CD4-positive, alpha-beta T cell (primary cell): ENCODE data around the gene FAM222B. TPM values are rescaled to one million over a fixed set of nuclear protein-coding genes. Genes with fewer than 3 reads are reported as not detected.

Source experiments
- ATAC-seq: fragments of 200-7000 bp; cut with Tn5 transposase; one replicate; pipeline ENCODE4 v1.10.0; 2022; ENCODE audit warnings: mild to moderate bottlenecking; ENCODE audit not compliant: poor library complexity
- CTCF ChIA-PET: fragments of 350-600 bp; sonication (Branson Sonifier 250); formaldehyde crosslinking; loops from one replicate; lab custom pipeline; 2021; ENCODE audit warnings: antibody characterized with exemption, inconsistent platforms; lab: Charles Lee
- POLR2A ChIA-PET: fragments of 350-600 bp; sonication (Branson Sonifier 250); formaldehyde crosslinking; loops from one replicate; lab custom pipeline; 2021; ENCODE audit warnings: antibody characterized with exemption, inconsistent platforms; lab: Charles Lee
- DNase-seq, 14 experiments: peaks; one replicate each; pipeline ENCODE4 v3.0.0-alpha.2; 2013 to 2020; ENCODE audit warnings: mixed read lengths in 2 of 14
- H3K27ac ChIP-seq, 2 donors: one replicate each; pipeline versions ENCODE4 v1.5.1 to v1.7.0; 2013; ENCODE audit warnings: low read length in 2 of 2, low read depth in 1 of 2, mild to moderate bottlenecking in 1 of 2
- H3K27me3 ChIP-seq, 2 experiments: 1 replicate in 1 of 2; 2 replicates in 1 of 2; pipeline versions ENCODE4 v1.6.1 to v1.7.0; 2013; ENCODE audit warnings: low read length in 2 of 2, control low read depth in 1 of 2, mild to moderate bottlenecking in 1 of 2, moderate library complexity in 1 of 2; ENCODE audit not compliant: insufficient read depth in 2 of 2, control insufficient read depth in 1 of 2
- H3K36me3 ChIP-seq: one replicate; pipeline ENCODE4 v1.6.1; 2013; ENCODE audit warnings: low read length, control low read depth; ENCODE audit not compliant: insufficient read depth
- H3K4me1 ChIP-seq: one replicate; pipeline ENCODE4 v1.6.1; 2013; ENCODE audit warnings: low read length, control low read depth; ENCODE audit not compliant: insufficient read depth
- H3K4me3 ChIP-seq: one replicate; pipeline ENCODE4 v1.5.1; 2013; ENCODE audit warnings: mild to moderate bottlenecking, low read length, moderate library complexity
- H3K9me3 ChIP-seq, 2 experiments: 1 replicate in 1 of 2; 2 replicates in 1 of 2; pipeline versions ENCODE4 v1.6.1 to v1.7.0; 2013; ENCODE audit warnings: low read length in 2 of 2, mild to moderate bottlenecking in 2 of 2, control low read depth in 1 of 2, moderate library complexity in 1 of 2; ENCODE audit not compliant: control insufficient read depth in 1 of 2, insufficient read depth in 1 of 2
- H3K27ac Mint-ChIP-seq: one replicate; pipeline ENCODE4 v1.8.0; 2020; ENCODE audit warnings: mixed read lengths
- H3K27me3 Mint-ChIP-seq: one replicate; pipeline ENCODE4 v1.8.0; 2021; ENCODE audit warnings: mixed read lengths
- H3K36me3 Mint-ChIP-seq: one replicate; pipeline ENCODE4 v1.8.0; 2021; ENCODE audit warnings: low read depth, mixed read lengths
- H3K4me1 Mint-ChIP-seq: one replicate; pipeline ENCODE4 v1.8.0; 2021; ENCODE audit warnings: low read depth, mixed read lengths
- H3K4me3 Mint-ChIP-seq: one replicate; pipeline ENCODE4 v1.8.0; 2020; ENCODE audit warnings: mild to moderate bottlenecking, mixed read lengths
- H3K9me3 Mint-ChIP-seq: one replicate; pipeline ENCODE4 v1.8.0; 2020; ENCODE audit warnings: mixed read lengths
- intact Hi-C, 2 experiments: fragments of 100-400 bp; cut with DNase I in 1 of 2; cut with micrococcal nuclease in 1 of 2; formaldehyde crosslinking; loops; one replicate each; pipeline versions ENCODE4 v1.15.1 to v1.9.0; 2023 to 2025; cut with DNase I, micrococcal nuclease
- polyA plus RNA-seq, 2 donors: library from polyadenylated mRNA; unstranded; fragments of 120-200 nt; gene quantifications; one replicate each; pipeline ENCODE4 v1.2.1, GENCODE V29; 2013
- total RNA-seq, 174 experiments: library from RNA in 2 of 174; stranded (reverse) in 2 of 174; gene quantifications; one replicate each; pipeline ENCODE4 v1.2.3 and lab custom pipeline; 2021 to 2026
- TF ChIP-seq, protein P1 (sequence below): fragments of 200-600 bp; IDR thresholded peaks from one replicate; pipeline ENCODE4 v1.8.0; 2022; ENCODE audit warnings: antibody characterized with exemption, mild to moderate bottlenecking

FAM222B gene, protein sequence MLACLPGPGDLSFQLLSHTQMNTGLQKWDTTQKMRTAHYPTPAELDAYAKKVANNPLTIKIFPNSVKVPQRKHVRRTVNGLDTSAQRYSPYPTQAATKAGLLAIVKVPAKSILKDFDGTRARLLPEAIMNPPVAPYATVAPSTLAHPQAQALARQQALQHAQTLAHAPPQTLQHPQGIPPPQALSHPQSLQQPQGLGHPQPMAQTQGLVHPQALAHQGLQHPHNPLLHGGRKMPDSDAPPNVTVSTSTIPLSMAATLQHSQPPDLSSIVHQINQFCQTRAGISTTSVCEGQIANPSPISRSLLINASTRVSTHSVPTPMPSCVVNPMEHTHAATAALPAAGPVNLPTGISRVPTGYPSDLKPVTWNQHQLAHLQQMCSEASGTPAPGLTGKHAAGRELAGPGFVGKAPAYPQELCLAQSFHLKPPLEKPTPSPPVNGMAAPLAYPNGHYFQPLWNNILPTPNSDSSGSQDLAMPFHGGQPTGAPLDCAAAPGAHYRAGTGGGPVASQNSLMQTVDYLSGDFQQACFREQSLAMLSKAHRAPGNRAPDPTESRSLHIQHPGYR
- 10 to 100 TPM; 17.3 to 17.5 TPM for total RNA-seq
- polyA plus RNA-seq (2013, experiment 1 of 2) = 9.9 TPM
- 12.9 TPM for polyA plus RNA-seq (2013, experiment 2 of 2)
- total RNA-seq (lab: John Stamatoyannopoulos, UW) = 4.3 to 52.2 (median 12.7) reads per million in 172 experiments

DNA sequence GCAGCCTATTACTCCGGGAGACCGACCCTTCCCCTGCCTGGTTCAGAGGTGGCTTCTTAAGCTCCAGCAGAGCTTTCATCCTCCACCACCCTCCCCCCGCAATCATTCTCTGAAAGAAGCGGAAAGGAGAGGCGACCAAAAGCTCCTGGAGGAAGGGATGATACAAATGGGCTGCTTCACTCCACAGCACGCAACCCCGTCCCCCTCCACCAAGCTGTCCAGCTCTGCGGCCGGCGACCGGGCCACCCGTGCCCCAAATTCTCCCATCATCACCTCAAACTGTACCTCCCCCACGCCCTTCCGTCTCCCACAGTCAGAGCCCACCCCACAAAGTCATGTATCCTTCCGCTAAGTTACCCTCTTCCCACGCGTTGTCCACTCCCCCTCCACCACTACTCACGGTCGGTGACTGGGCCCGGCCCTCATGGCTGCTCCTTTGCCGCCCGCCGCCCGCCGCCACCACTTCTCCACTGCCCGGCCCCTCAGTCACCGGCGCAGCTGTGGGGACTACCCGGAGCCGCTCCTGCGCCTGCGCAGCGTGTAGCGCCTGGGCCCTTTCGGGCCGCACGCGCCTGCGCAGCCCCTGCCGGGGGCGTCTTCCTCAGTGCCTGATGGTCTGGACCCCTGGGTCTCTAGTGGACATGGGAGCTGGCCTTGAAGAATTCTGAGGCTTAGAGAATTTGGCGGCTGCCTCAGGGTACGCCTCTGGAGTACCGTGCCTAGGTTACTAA is at the start of gene FAM222B:
TSS of gene FAM222B (minus strand) at position 509 of the 731 bp plus-strand sequence. CDS start 76,123 bp downstream, outside the sequence.
- peak within 1 kb of the TSS; percentile 91 for H3K27ac Mint-ChIP-seq

DNA sequence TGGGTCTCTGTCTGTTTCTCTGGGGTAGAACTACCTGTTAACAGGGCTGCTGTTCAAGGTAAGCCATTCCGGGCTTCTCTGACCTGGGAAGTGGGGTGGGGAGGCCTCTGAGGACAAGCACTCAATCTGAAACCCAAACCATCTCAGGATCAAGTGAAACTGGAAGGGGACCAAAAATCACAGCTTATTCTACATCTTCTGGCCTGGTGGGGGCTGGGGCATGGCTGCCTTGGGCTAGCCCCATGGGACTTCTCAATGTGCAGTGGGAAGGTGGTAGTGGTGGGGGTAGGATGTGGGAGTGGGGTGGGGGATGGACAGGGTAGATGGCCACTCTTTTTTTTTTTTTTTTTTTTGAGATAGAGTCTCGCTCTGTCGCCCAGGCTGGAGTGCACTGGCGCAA is 49.4 kb upstream of the FAM222B start:
- ChIA-PET POLR2A (interaction anchor here (0.6 to 2.3 kb wide), 7 partner anchors 10 to 172 kb away, joined by 3 to 14 read pairs (median 6); partner anchors contain the start of genes DHRS13, PHF12 and RPL23A), CTCF (interaction anchor here (1.2 to 3.7 kb wide), 3 partner anchors 11 to 165 kb away, joined by 3 to 25 read pairs (median 8); partner anchors contain the start of gene DHRS13)
- H3K36me3 ChIP-seq = peaks cover 30% of the 10 kb centered on the region
- H3K9me3 ChIP-seq = no peaks in the 10 kb centered on the region
- DNase-seq (no peak), ATAC-seq (no peak)
- Mint-ChIP-seq H3K27ac (peak overlapping the region; percentile 95), H3K27me3 (no peaks in the 10 kb centered on the region), H3K4me3 (peak overlapping the region; percentile 23), H3K4me1 (peaks cover 50% of the 10 kb centered on the region), H3K36me3 (peaks cover 55% of the 10 kb centered on the region), H3K9me3 (no peaks in the 10 kb centered on the region)
- H3K4me3 ChIP-seq = no peak overlapping the region
- H3K4me1 ChIP-seq = peaks cover 78% of the 10 kb centered on the region
- no peaks in the 10 kb centered on the region for H3K27me3 ChIP-seq
- TF ChIP-seq, protein P1, sequence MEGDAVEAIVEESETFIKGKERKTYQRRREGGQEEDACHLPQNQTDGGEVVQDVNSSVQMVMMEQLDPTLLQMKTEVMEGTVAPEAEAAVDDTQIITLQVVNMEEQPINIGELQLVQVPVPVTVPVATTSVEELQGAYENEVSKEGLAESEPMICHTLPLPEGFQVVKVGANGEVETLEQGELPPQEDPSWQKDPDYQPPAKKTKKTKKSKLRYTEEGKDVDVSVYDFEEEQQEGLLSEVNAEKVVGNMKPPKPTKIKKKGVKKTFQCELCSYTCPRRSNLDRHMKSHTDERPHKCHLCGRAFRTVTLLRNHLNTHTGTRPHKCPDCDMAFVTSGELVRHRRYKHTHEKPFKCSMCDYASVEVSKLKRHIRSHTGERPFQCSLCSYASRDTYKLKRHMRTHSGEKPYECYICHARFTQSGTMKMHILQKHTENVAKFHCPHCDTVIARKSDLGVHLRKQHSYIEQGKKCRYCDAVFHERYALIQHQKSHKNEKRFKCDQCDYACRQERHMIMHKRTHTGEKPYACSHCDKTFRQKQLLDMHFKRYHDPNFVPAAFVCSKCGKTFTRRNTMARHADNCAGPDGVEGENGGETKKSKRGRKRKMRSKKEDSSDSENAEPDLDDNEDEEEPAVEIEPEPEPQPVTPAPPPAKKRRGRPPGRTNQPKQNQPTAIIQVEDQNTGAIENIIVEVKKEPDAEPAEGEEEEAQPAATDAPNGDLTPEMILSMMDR = no peak
- intact Hi-C loops = no loop called here
- H3K27ac ChIP-seq = peak overlapping the region in 1 of 2 donors; percentile 18

More for the DNA sequence above, at the start of gene FAM222B:
- ATAC-seq (peak; percentile 97), DNase-seq (peak; percentile 70 to 94 (median 83))
- H3K9me3 ChIP-seq = no peaks in the 10 kb centered on the region
- ChIA-PET POLR2A (interaction anchor here (0.5 to 1.8 kb wide), 19 partner anchors 9 to 132 kb away, joined by 3 to 23 read pairs (median 4); partner anchors contain the start of genes ERAL1, FLOT2, PHF12 and RPL23A), CTCF (interaction anchor here (1.1 to 3.1 kb wide), 7 partner anchors 9 to 115 kb away, joined by 3 to 30 read pairs (median 5); partner anchors contain the start of gene TLCD1)
- H3K4me3 ChIP-seq = peak within 1 kb of the TSS; percentile 99
- peak within 1 kb of the TSS; percentile 78 to 80 for H3K27ac ChIP-seq
- intact Hi-C loops = loop anchor here (1.0 to 10.0 kb wide), 6 partner anchors 12 to 508 kb away; partner anchors contain the start of genes IFT20 (in 1 of the 2) and TNFAIP1 (in 1 of the 2)
- H3K36me3 ChIP-seq = peaks cover 2% of the 10 kb centered on the region
- Mint-ChIP-seq H3K4me1 (peaks cover 27% of the 10 kb centered on the region), H3K9me3 (no peaks in the 10 kb centered on the region), H3K4me3 (peak within 1 kb of the TSS; percentile 100), H3K36me3 (peaks cover 15% of the 10 kb centered on the region), H3K27me3 (no peaks in the 10 kb centered on the region)
- TF ChIP-seq, protein P1 = no peak
- H3K27me3 ChIP-seq = no peaks in the 10 kb centered on the region
- H3K4me1 ChIP-seq = peaks cover 20% of the 10 kb centered on the region

DNA sequence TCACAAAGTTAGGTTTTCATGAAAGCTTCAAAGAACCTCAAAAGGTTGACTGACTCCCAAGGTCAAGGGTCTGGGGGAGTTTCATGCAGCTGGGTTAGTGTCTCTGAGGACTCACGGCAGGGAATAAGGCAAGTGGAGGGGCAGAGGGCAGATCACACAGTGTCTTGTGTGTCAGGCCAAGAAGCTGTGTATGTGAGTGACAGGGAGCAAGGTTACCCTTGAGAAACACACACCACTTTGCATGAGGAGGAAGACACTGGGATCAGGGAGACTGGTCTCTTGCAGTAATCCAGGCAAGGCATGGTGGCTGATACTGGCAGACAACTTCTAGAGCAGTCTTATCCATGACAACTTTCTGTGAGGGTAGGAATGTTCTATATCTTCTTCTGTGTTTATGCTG is 48.6 kb upstream of the FAM222B start:
- H3K4me1 ChIP-seq = peaks cover 76% of the 10 kb centered on the region
- H3K9me3 ChIP-seq = no peaks in the 10 kb centered on the region
- no peaks in the 10 kb centered on the region for H3K27me3 ChIP-seq
- Mint-ChIP-seq H3K36me3 (peaks cover 55% of the 10 kb centered on the region), H3K4me1 (peaks cover 42% of the 10 kb centered on the region), H3K27me3 (no peaks in the 10 kb centered on the region), H3K27ac (peak overlapping the region; percentile 95), H3K9me3 (no peaks in the 10 kb centered on the region), H3K4me3 (peak overlapping the region; percentile 38)
- DNase-seq (no peak), ATAC-seq (no peak)
- CTCF ChIA-PET = no interaction called here
- intact Hi-C loops = no loop called here
- H3K27ac ChIP-seq = no peak overlapping the region
- no peak overlapping the region for H3K4me3 ChIP-seq
- POLR2A ChIA-PET = interaction anchor here (0.9 to 2.2 kb wide), 3 partner anchors 11 to 58 kb away, joined by 3 to 7 read pairs (median 5); no protein-coding TSS in a partner anchor
- peaks cover 38% of the 10 kb centered on the region for H3K36me3 ChIP-seq
- TF ChIP-seq, protein P1 = no peak
